Measurements from ENCODE around the gene SRR.
"Not testable (repeated sequence)": the region's sequence is repeated elsewhere in the genome, so short reads cannot be mapped to it uniquely, and the experiment has no call there.

The SRR gene

GRCh38 chr17:2292100-2292499 is 11.7 kb upstream of the SRR start:
- DNase-seq = no peak

- DNase-seq = no peak
Observed at GRCh38 chr17:2295575-2295974, 8.2 kb upstream of the SRR start.

- DNase-seq = no peak
Observed at GRCh38 chr17:2297023-2297422, 6.7 kb upstream of the SRR start.

- no peak for DNase-seq
Observed at GRCh38 chr17:2299136-2299535, 4.6 kb upstream of the SRR start.

GRCh38 chr17:2299756-2300155 is 4.0 kb upstream of the SRR start:
- DNase-seq = no peak

- DNase-seq = no peak
Observed at GRCh38 chr17:2302778-2303203, 959 bp upstream of the SRR start.

- peak; percentile 23 to 56 (median 55) for DNase-seq
Observed at GRCh38 chr17:2304931-2305330, 1.2 kb downstream of the SRR start.

- DNase-seq = no peak
Observed at GRCh38 chr17:2309338-2310154, 5.8 kb downstream of the SRR start.

GRCh38 chr17:2312736-2313135 is 9.0 kb downstream of the SRR start:
- no peak for DNase-seq

- DNase-seq = not testable (repeated sequence)
Observed at GRCh38 chr17:2316916-2317205, 13.1 kb downstream of the SRR start.

GRCh38 chr17:2317796-2318195 is 14.0 kb downstream of the SRR start:
- DNase-seq = no peak

GRCh38 chr17:2319051-2319450 is 15.3 kb downstream of the SRR start:
- peak; percentile 6 to 39 (median 34) for DNase-seq

GRCh38 chr17:2321399-2321798 is 17.6 kb downstream of the SRR start:
- DNase-seq = no peak

GRCh38 chr17:2323629-2324314 is 20.0 kb downstream of the SRR start:
- DNase-seq = no peak

GRCh38 chr17:2331303-2331702 is 27.6 kb downstream of the SRR start:
- DNase-seq = no peak

GRCh38 chr17:2335726-2336214 is 32.0 kb downstream of the SRR start:
- DNase-seq = peak; percentile 19 to 26 (median 22)

- DNase-seq = peak; percentile 93 to 96 (median 94)
Observed at GRCh38 chr17:2336215-2336851, 32.6 kb downstream of the SRR start, which contains the start of gene TSR1. Gene TSR1 (minus strand): TSS chr17:2336457. CDS start chr17:2336427, 30 bp downstream.

GRCh38 chr17:2336852-2337543 is 33.2 kb downstream of the SRR start, which contains the start of gene SGSM2:
Gene SGSM2 (plus strand): TSS chr17:2337501. CDS start chr17:2337689, 188 bp downstream.
- peak; percentile 35 to 69 (median 44) for DNase-seq

GRCh38 chr17:2337544-2338314 is 34.0 kb downstream of the SRR start:
- peak; percentile 63 to 83 (median 69) for DNase-seq

GRCh38 chr17:2338315-2338657 is 34.5 kb downstream of the SRR start:
- DNase-seq = peak; percentile 29 to 41 (median 36)

GRCh38 chr17:2343421-2343820 is 39.7 kb downstream of the SRR start:
- no peak for DNase-seq

GRCh38 chr17:2344528-2344927 is 40.8 kb downstream of the SRR start:
- DNase-seq = no peak

Measured in suppressor macrophage treated with lipopolysaccharide for 1 hour (primary cell).